NK-92 (cell line): Measurements from ENCODE around the gene RPH3AL.
"Not testable (repeated sequence)": the region's sequence is repeated elsewhere in the genome, so short reads cannot be mapped to it uniquely, and the experiment has no call there.

Experiments
- DNase-seq: peaks from one replicate; lab custom pipeline; 2025; ENCODE audit not compliant: unreplicated experiment; lab: John Stamatoyannopoulos, UW

Gene RPH3AL

GRCh38 chr17:182050-182751 is 170.4 kb downstream of the RPH3AL start:
- no peak for DNase-seq

- no peak for DNase-seq
These were observed 171.2 kb downstream of the RPH3AL start, which contains the start of gene DOC2B for GRCh38 chr17:181245-182049. Gene DOC2B, minus strand, starts transcription at chr17:181650. Its CDS starts 171 bp downstream, at chr17:181479.

GRCh38 chr17:180381-181244 is 172.0 kb downstream of the RPH3AL start:
- DNase-seq, result no peak

GRCh38 chr17:179781-180380 is 172.7 kb downstream of the RPH3AL start:
- DNase-seq, result no peak

GRCh38 chr17:179066-179432 is 173.6 kb downstream of the RPH3AL start:
- DNase-seq, result no peak

- DNase-seq, result no peak
These were observed 174.1 kb downstream of the RPH3AL start for GRCh38 chr17:178292-179065.

GRCh38 chr17:177762-178161 is 174.8 kb downstream of the RPH3AL start:
- no peak for DNase-seq

GRCh38 chr17:177155-177554 is 175.5 kb downstream of the RPH3AL start:
- DNase-seq, result no peak

- DNase-seq, result no peak
These were observed 179.3 kb downstream of the RPH3AL start for GRCh38 chr17:173166-173911.

- DNase-seq, result no peak
These were observed 180.2 kb downstream of the RPH3AL start for GRCh38 chr17:172401-172800.

- DNase-seq, result no peak
These were observed 180.7 kb downstream of the RPH3AL start for GRCh38 chr17:171871-172270.

GRCh38 chr17:170130-170670 is 182.4 kb downstream of the RPH3AL start:
- DNase-seq, result no peak

- DNase-seq, result not testable (repeated sequence)
These were observed 184.0 kb downstream of the RPH3AL start for GRCh38 chr17:168614-169013.

- no peak for DNase-seq
These were observed 186.7 kb downstream of the RPH3AL start for GRCh38 chr17:165939-166338.

- no peak for DNase-seq
These were observed 188.0 kb downstream of the RPH3AL start for GRCh38 chr17:164303-165235.

GRCh38 chr17:163514-164098 is 189.0 kb downstream of the RPH3AL start:
- DNase-seq, result no peak

GRCh38 chr17:162689-163088 is 189.9 kb downstream of the RPH3AL start:
- DNase-seq, result no peak
